Measurements from ENCODE around the gene DNMT3L.
"Not testable (repeated sequence)": the region's sequence is repeated elsewhere in the genome, so short reads cannot be mapped to it uniquely, and the experiment has no call there.

Gene DNMT3L

GRCh38 chr21:44261675-44262295, at the start of gene DNMT3L:
Gene DNMT3L, minus strand, starts transcription at chr21:44261897. Its CDS starts 638 bp downstream, at chr21:44261259.
- no peak for DNase-seq

GRCh38 chr21:44310628-44311507, 49.2 kb upstream of the DNMT3L start:
- DNase-seq: no peak

- no peak for DNase-seq
Observed at GRCh38 chr21:44306936-44307704, 45.4 kb upstream of the DNMT3L start.

GRCh38 chr21:44305691-44306090, 44.0 kb upstream of the DNMT3L start:
- no peak for DNase-seq

GRCh38 chr21:44304877-44305293, 43.2 kb upstream of the DNMT3L start:
- no peak for DNase-seq

- no peak for DNase-seq
Observed at GRCh38 chr21:44304011-44304616, 42.4 kb upstream of the DNMT3L start.

- DNase-seq: no peak
Observed at GRCh38 chr21:44303490-44303981, 41.8 kb upstream of the DNMT3L start.

- not testable (repeated sequence) for DNase-seq
Observed at GRCh38 chr21:44302573-44303401, 41.1 kb upstream of the DNMT3L start.

GRCh38 chr21:44301961-44302406, 40.3 kb upstream of the DNMT3L start:
- no peak for DNase-seq

GRCh38 chr21:44301141-44301540, 39.4 kb upstream of the DNMT3L start:
- no peak for DNase-seq

GRCh38 chr21:44300262-44300959, 38.7 kb upstream of the DNMT3L start:
- DNase-seq: peak; percentile 45

- peak; percentile 40 for DNase-seq
Observed at GRCh38 chr21:44299458-44300261, 38.0 kb upstream of the DNMT3L start, which contains the start of gene PFKL. Gene PFKL, plus strand, starts transcription at chr21:44300053. Its CDS starts 53 bp downstream, at chr21:44300106.

GRCh38 chr21:44299085-44299457, 37.4 kb upstream of the DNMT3L start:
- DNase-seq: no peak

GRCh38 chr21:44298301-44298700, 36.6 kb upstream of the DNMT3L start:
- DNase-seq: no peak

- DNase-seq: peak; percentile 42
Observed at GRCh38 chr21:44297525-44298290, 36.0 kb upstream of the DNMT3L start.

GRCh38 chr21:44296916-44297315, 35.2 kb upstream of the DNMT3L start:
- DNase-seq: no peak

GRCh38 chr21:44296103-44296519, 34.4 kb upstream of the DNMT3L start:
- no peak for DNase-seq

- DNase-seq: no peak
Observed at GRCh38 chr21:44295646-44296045, 33.9 kb upstream of the DNMT3L start.

GRCh38 chr21:44295163-44295573, 33.5 kb upstream of the DNMT3L start:
- DNase-seq: no peak

Data from NK-92 treated with Interleukin-12 subunit alpha and Interleukin-12 subunit beta, amount 100 ng/mL, for 24 hours (cell line).